Smooth muscle cell of the coronary artery (primary cell): ENCODE results near the gene JAKMIP3. TPM values are rescaled to one million over a fixed set of nuclear protein-coding genes. Genes with fewer than 3 reads are reported as not detected.

Experiments used
- total RNA-seq: library from RNA; depleted of rRNA; stranded (reverse); fragments of >200 nt; gene quantifications from 2 replicates; pipeline ENCODE4 v1.2.3, GENCODE V29; 2014; ENCODE audit warnings: low replicate concordance

Gene JAKMIP3
- 0.08 and 0.35 TPM in 2 replicates for total RNA-seq

DNA sequence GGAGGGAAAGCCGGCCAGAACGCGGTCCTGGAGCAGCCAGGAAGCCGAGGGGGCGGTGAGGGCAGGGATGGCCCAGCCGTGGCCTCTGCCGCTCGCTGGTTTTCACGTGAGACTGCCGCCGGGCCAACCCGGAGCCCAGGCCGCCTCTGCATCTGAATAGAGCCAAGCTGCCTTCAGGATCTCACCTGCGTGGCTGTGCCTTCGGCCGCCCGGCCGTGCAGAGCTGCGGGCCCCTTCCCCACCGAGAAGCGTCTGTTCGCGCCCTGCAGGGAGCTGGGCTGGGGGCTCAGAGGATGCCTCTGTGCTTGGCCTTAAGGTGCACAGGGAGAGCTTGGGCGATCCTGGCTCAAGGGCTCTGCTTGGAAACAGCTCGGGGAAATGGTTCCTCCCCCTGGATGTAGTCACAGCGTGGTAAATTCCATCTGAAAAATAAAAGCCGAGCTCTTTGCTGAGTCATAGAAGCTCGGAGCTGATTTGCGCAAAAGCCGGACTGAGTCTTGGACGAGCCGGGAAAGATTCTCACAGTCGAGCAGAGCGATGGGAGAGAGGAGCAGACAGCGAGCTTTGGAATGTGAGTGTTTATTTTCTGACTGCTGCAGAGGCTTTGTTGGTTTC is at the start of gene JAKMIP3:
TSS of gene JAKMIP3 (plus strand) at position 456 of the 615 bp plus-strand sequence. CDS start 38,863 bp downstream, outside the sequence.

Other genes with a start within 250 kb of the JAKMIP3 start
- gene PPP2R2D, start 164.9 kb upstream of the JAKMIP3 start, total RNA-seq: 20.0 and 25.6 TPM in 2 replicates
- 51.7 and 87.6 TPM in 2 replicates for gene BNIP3, start 84.0 kb upstream of the JAKMIP3 start, total RNA-seq
- gene DPYSL4, start 121.0 kb downstream of the JAKMIP3 start, total RNA-seq: 4.9 and 7.2 TPM in 2 replicates
- 9.4 and 25.0 TPM in 2 replicates for gene STK32C, start 242.0 kb downstream of the JAKMIP3 start, total RNA-seq